ENCODE data around the gene SCRN2. TPM values are rescaled to one million over a fixed set of nuclear protein-coding genes. Genes with fewer than 3 reads are reported as not detected.

The SCRN2 gene
- total and polyA plus RNA-seq, 2 experiments from 2014 or later, result 40.6 to 45.5 TPM

DNA sequence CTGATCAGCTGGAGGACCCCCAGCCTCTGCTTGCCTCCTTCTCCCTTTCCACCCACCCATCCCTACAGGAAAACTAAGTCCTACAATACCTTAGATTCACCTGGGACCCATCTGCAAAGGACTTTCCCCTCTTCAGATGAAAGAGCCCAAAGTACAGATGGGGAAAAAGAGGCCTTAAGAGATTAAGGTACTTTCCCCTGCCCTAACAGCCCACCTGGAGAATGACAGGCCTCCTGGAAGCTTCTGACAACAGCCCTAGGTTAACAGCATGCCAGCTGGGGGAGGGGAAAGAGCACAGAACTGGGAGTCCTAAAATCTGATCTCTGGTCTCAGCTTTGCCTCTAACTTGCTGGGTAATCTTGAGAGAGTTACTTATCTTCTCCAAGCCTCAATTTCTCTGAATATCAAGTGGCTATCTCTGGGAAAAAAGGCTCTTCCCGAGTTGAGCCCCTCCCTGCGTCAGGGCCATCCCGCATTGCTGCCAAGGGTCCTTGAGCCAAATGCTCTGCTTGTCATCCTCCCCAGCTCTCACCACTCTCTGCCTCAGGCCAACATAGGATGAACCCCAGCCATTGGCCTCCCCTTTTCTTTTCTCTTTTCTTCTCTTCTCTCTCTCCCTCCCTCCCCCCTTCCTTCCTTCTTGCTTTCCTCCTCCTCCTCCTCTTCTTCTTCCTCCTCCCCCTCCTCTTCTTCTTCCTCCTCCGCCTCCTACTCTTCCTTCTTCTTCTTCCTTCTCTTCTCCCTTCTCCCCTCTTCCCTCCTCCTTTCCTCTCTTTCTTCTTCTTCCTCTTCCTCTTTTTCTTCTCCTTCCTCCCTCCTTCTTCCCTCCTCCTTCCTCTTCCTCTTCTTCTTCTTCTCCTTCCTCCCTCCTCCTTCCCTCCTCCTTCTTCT lies 32.4 kb upstream of the SCRN2 start:
- Histone ChIP-seq H4K20me1 (replicated peaks; ENCODE audit: insufficient read depth) (peaks cover 5% of the 10 kb centered on the region; the same call in 1 of the 2 replicates), H3K4me3 (peak overlapping the region; percentile 75), H3F3A (replicated peaks; ENCODE audit: low read depth) (peaks cover 6% of the 10 kb centered on the region; the same call in 1 of the 2 replicates), H2AFZ (no peak overlapping the region), H3K9me2 (ENCODE audit: insufficient read depth) (no peaks in the 10 kb centered on the region), H3K4me2 (peak overlapping the region; percentile 95), H3K36me3 (ENCODE audit: insufficient read depth) (no peaks in the 10 kb centered on the region), H3K27ac (ENCODE audit: low read depth) (no peak overlapping the region), H3K4me1 (ENCODE audit: insufficient read depth) (peaks cover 49% of the 10 kb centered on the region), H3K79me2 (replicated peaks; ENCODE audit: insufficient read depth) (no peaks in the 10 kb centered on the region), H3K27me3 (ENCODE audit: insufficient read depth) (peaks cover 66% of the 10 kb centered on the region)
- Mint-ChIP-seq H3K27me3 (ENCODE audit: insufficient read depth, low read depth, poor library complexity) (peaks cover 48% of the 10 kb centered on the region), H3K27ac (no peak overlapping the region), H3K9me3 (no peaks in the 10 kb centered on the region), H3K4me1 (peaks cover 64% of the 10 kb centered on the region), H3K4me3 (peak overlapping the region; percentile 64), H3K36me3 (ENCODE audit: low read depth) (no peaks in the 10 kb centered on the region)
- TF ChIP-seq STAT1 (IDR thresholded peaks at IDR 0.05; ENCODE audit: unreplicated experiment), result no peak
- TF ChIP-seq CREB1 (CRISPR knock-in tag; IDR thresholded peaks at IDR 0.05; ENCODE audit: low read depth), result no peak
- TF ChIP-seq NANOG (IDR thresholded peaks at IDR 0.05; ENCODE audit: borderline replicate concordance), result 0 out of 2 replicates have a peak, but pooled peaks have one; percentile 4
- peak; percentile 34 for DNase-seq (ENCODE audit: low spot score)
- no peak for ATAC-seq

DNA sequence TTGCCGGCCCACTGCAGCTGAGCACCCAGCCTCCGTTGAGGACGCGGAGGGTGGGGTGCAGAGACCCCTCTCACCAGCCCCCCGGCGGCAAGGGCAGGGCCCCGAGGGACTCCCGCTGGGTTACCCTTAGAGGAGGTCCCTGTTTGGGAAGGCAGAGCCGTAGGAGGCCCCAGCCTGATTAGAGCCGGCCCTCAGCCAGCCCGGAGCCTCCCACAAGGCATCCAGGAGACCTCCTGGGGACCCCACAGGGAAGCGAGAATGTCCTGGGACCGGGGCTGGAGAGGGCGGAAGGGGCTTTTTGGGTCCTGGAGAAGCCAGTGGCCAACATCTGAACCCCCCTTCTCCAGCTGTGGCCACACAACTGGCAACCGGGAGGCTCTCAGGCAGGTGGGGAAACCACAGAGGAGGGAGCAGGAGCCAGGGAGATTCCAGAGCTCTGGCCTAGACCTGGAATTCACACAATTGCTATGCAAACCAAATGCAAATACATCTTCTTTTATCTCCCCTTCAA lies 31.6 kb upstream of the SCRN2 start:
- Histone ChIP-seq H3K4me2 (peak overlapping the region; percentile 95), H3K27me3 (ENCODE audit: insufficient read depth) (peaks cover 71% of the 10 kb centered on the region), H3K4me3 (peak overlapping the region; percentile 75), H2AFZ (peak overlapping the region; percentile 98), H3K27ac (ENCODE audit: low read depth) (no peak overlapping the region), H3F3A (replicated peaks; ENCODE audit: low read depth) (peaks cover 6% of the 10 kb centered on the region; the same call in 1 of the 2 replicates), H3K9me2 (ENCODE audit: insufficient read depth) (no peaks in the 10 kb centered on the region), H3K4me1 (ENCODE audit: insufficient read depth) (peaks cover 47% of the 10 kb centered on the region), H3K36me3 (ENCODE audit: insufficient read depth) (no peaks in the 10 kb centered on the region), H3K79me2 (replicated peaks; ENCODE audit: insufficient read depth) (no peaks in the 10 kb centered on the region), H4K20me1 (replicated peaks; ENCODE audit: insufficient read depth) (peaks cover 5% of the 10 kb centered on the region; the same call in 1 of the 2 replicates)
- H3K9me3 Mint-ChIP-seq, result no peaks in the 10 kb centered on the region
- H3K36me3 Mint-ChIP-seq (ENCODE audit: low read depth), result no peaks in the 10 kb centered on the region
- TF ChIP-seq ZNF114 (CRISPR knock-in tag; IDR thresholded peaks at IDR 0.05) (no peak), POLR2AphosphoS5 (IDR thresholded peaks at IDR 0.05; ENCODE audit: low read depth) (0 out of 2 replicates have a peak, but pooled peaks have one; percentile 20)
- H3K27ac Mint-ChIP-seq, result no peak overlapping the region
- H3K4me1 Mint-ChIP-seq, result peaks cover 57% of the 10 kb centered on the region
- DNase-seq (ENCODE audit: low spot score), result peak; percentile 76
- H3K27me3 Mint-ChIP-seq (ENCODE audit: insufficient read depth, low read depth, poor library complexity), result peaks cover 53% of the 10 kb centered on the region
- ATAC-seq, result peak; percentile 70
- H3K4me3 Mint-ChIP-seq, result peak overlapping the region; percentile 64

DNA sequence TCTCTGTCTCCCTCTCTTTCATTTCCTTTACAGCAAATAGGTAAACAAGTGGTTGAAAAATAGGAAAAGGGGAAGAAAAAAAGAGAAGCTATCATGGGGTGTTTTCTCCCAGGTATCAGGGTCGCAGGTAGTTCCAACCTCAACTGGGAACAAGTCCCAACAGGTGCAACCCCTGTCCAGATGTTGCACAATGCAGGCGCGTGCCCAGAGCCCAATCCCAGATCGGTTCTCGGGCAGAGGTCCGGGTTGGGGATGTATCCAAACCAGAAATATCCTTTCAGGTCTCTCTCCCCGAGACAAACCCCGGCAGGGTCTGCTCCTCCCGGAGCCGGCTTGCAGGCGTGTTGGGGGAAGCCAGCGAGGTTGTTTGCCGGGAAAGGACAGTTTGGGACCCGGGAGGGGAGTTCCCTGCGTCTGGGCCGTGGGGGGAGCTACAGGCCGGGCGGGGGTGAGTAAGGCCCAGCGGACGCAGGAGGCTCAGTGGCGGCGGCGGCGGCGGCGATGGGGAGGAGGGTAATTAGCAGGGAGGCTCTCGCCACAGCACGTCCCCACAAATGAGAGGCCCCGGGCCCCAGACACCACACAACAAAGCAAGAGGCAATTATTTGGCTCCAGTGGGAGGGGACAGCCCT lies 31.1 kb upstream of the SCRN2 start:
- no peaks in the 10 kb centered on the region for H3K9me2 ChIP-seq (ENCODE audit: insufficient read depth)
- H3K4me1 ChIP-seq (ENCODE audit: insufficient read depth), result peaks cover 47% of the 10 kb centered on the region
- H3K4me2 ChIP-seq, result peak overlapping the region; percentile 95
- no peaks in the 10 kb centered on the region for H3K36me3 Mint-ChIP-seq (ENCODE audit: low read depth)
- ATAC-seq (peak; percentile 69), DNase-seq (ENCODE audit: low spot score) (peak; percentile 70)
- H4K20me1 ChIP-seq (replicated peaks; ENCODE audit: insufficient read depth), result peaks cover 5% of the 10 kb centered on the region; the same call in 1 of the 2 replicates
- no peaks in the 10 kb centered on the region for H3K36me3 ChIP-seq (ENCODE audit: insufficient read depth)
- peaks cover 55% of the 10 kb centered on the region for H3K27me3 Mint-ChIP-seq (ENCODE audit: insufficient read depth, low read depth, poor library complexity)
- peaks cover 53% of the 10 kb centered on the region for H3K4me1 Mint-ChIP-seq
- H3K27ac ChIP-seq (ENCODE audit: low read depth), result no peak overlapping the region
- no peaks in the 10 kb centered on the region for H3K9me3 Mint-ChIP-seq
- H3K27me3 ChIP-seq (ENCODE audit: insufficient read depth), result peaks cover 71% of the 10 kb centered on the region
- no peaks in the 10 kb centered on the region for H3K79me2 ChIP-seq (replicated peaks; ENCODE audit: insufficient read depth)
- peaks cover 6% of the 10 kb centered on the region; the same call in 1 of the 2 replicates for H3F3A ChIP-seq (replicated peaks; ENCODE audit: low read depth)
- no peak overlapping the region for H3K27ac Mint-ChIP-seq
- H3K4me3 ChIP-seq, result peak overlapping the region; percentile 75
- peak overlapping the region; percentile 98 for H2AFZ ChIP-seq
- H3K4me3 Mint-ChIP-seq, result peak overlapping the region; percentile 64
- TF ChIP-seq EZH2phosphoT487 (IDR thresholded peaks at IDR 0.05; ENCODE audit: unreplicated experiment), result no peak
- TF ChIP-seq, protein P1, sequence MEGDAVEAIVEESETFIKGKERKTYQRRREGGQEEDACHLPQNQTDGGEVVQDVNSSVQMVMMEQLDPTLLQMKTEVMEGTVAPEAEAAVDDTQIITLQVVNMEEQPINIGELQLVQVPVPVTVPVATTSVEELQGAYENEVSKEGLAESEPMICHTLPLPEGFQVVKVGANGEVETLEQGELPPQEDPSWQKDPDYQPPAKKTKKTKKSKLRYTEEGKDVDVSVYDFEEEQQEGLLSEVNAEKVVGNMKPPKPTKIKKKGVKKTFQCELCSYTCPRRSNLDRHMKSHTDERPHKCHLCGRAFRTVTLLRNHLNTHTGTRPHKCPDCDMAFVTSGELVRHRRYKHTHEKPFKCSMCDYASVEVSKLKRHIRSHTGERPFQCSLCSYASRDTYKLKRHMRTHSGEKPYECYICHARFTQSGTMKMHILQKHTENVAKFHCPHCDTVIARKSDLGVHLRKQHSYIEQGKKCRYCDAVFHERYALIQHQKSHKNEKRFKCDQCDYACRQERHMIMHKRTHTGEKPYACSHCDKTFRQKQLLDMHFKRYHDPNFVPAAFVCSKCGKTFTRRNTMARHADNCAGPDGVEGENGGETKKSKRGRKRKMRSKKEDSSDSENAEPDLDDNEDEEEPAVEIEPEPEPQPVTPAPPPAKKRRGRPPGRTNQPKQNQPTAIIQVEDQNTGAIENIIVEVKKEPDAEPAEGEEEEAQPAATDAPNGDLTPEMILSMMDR (conservative IDR thresholded peaks at IDR 0.05; ENCODE audit: low read depth in 2 of 2), result no peak
- no peak for TF ChIP-seq CREB1 (CRISPR knock-in tag; IDR thresholded peaks at IDR 0.05; ENCODE audit: low read depth)
